K562 (cell line): Measurements from ENCODE around the gene CDC25B. TPM values are rescaled to one million over a fixed set of nuclear protein-coding genes. Genes with fewer than 3 reads are reported as not detected.

Source experiments
- KDM4B ChIP-seq, 2 experiments: fragments of 450-650 bp in 1 of 2; sonication (generic) in 1 of 2; IDR thresholded peaks; 2 replicates each; pipeline ENCODE4 v1.6.1; 2016 to 2017; ENCODE audit warnings: borderline replicate concordance in 2 of 2, antibody characterized with exemption in 1 of 2, low read depth in 1 of 2, mild to moderate bottlenecking in 1 of 2
- MYBL2 ChIP-seq, 2 experiments: fragments of 450-650 bp in 1 of 2; sonication (generic) in 1 of 2; formaldehyde crosslinking in 1 of 2; IDR thresholded peaks; 2 replicates each; pipeline versions ENCODE4 v1.6.1 to v1.8.1; 2017 to 2022; ENCODE audit warnings: borderline replicate concordance in 1 of 2, inconsistent platforms in 1 of 2, low read depth in 1 of 2, mild to moderate bottlenecking in 1 of 2, missing genetic modification reagents in 1 of 2, moderate library complexity in 1 of 2
- NELFE ChIP-seq: IDR thresholded peaks from 2 replicates; pipeline ENCODE4 v1.6.1; 2011; ENCODE audit warnings: mild to moderate bottlenecking; ENCODE audit not compliant: insufficient read depth, insufficient read length
- SIN3B ChIP-seq: fragments of 450-650 bp; IDR thresholded peaks from 2 replicates; pipeline ENCODE4 v1.6.1; 2017; ENCODE audit warnings: low read depth, mild to moderate bottlenecking, moderate library complexity
- TFAP4 ChIP-seq: sonication (generic); formaldehyde crosslinking; IDR thresholded peaks from 2 replicates; pipeline ENCODE4 v1.8.0; 2022; ENCODE audit warnings: missing genetic modification reagents, mild to moderate bottlenecking, moderate library complexity, borderline replicate concordance
- YY1 ChIP-seq, 3 experiments: IDR thresholded peaks; 2 replicates each; pipeline ENCODE4 v1.6.1; 2011; ENCODE audit warnings: low read length in 2 of 3, mild to moderate bottlenecking in 2 of 3, moderate library complexity in 2 of 3, borderline replicate concordance in 1 of 3, control low read depth in 1 of 3, low read depth in 1 of 3; ENCODE audit not compliant: insufficient read depth in 3 of 3, insufficient replicate concordance in 2 of 3, control insufficient read depth in 1 of 3, insufficient read length in 1 of 3; ENCODE audit errors: extremely low read depth in 1 of 3
- ZNF584 ChIP-seq: fragments of 200-800 bp; sonication (Bioruptor generic); IDR thresholded peaks from 2 replicates; pipeline ENCODE4 v1.6.1; 2016; ENCODE audit warnings: low read depth, mild to moderate bottlenecking, missing genetic modification characterization, missing compliant biosample characterization
- ZSCAN29 ChIP-seq: fragments of 450-650 bp; IDR thresholded peaks from 2 replicates; pipeline ENCODE4 v1.6.1; 2017
- polyA plus RNA-seq, 8 experiments: library from polyadenylated mRNA; depleted of rRNA in 4 of 8; stranded (reverse) in 5 of 8; unstranded in 3 of 8; fragments of >200 nt; fragmentation: Nextera tagmentation in 2 of 8; fragmentation: Illumina TruSeq in 1 of 8; extraction: Ambion mirVana in 2 of 8; extraction: Trizol in 1 of 8; gene quantifications; 2 replicates each; pipeline versions ENCODE4 v1.2.1 to v1.2.3, GENCODE V29; 2011 to 2014; ENCODE audit warnings: inconsistent platforms in 1 of 8, missing spikeins in 1 of 8
- total RNA-seq, 7 experiments: library from RNA; depleted of rRNA in 6 of 7; stranded (reverse); fragments of >200 nt in 6 of 7; fragmentation: Illumina TruSeq in 2 of 7; extraction: Trizol in 2 of 7; gene quantifications; 2 replicates each; pipeline versions ENCODE4 v1.2.1 to v1.2.3, GENCODE V29; 2011 to 2021; ENCODE audit warnings: low replicate concordance in 1 of 7
- TF ChIP-seq, protein P1 (sequence below): fragments of 450-650 bp; conservative IDR thresholded peaks from 2 replicates; pipeline ENCODE4 v1.6.1; 2016; ENCODE audit warnings: missing genetic modification characterization, low read depth, mild to moderate bottlenecking, control low read depth, missing compliant biosample characterization
- TF ChIP-seq, protein P2 (sequence below): IDR thresholded peaks from 2 replicates; pipeline ENCODE4 v1.6.1; 2014; ENCODE audit warnings: antibody characterized with exemption
- TF ChIP-seq, protein P3 (sequence below), 3 experiments: IDR thresholded peaks in 2 of 3; conservative IDR thresholded peaks in 1 of 3; 2 replicates each; pipeline ENCODE4 v1.5.1; 2011 to 2012; ENCODE audit warnings: low read length in 3 of 3, mild to moderate bottlenecking in 3 of 3, control low read depth in 2 of 3, improper control_type of control experiment in 1 of 3, inconsistent platforms in 1 of 3, low read depth in 1 of 3, mixed read lengths in 1 of 3, moderate library complexity in 1 of 3; ENCODE audit not compliant: insufficient read depth in 2 of 3
- TF ChIP-seq, protein P4 (sequence below): fragments of 250-450 bp; sonication (Bioruptor Pico); IDR thresholded peaks from 2 replicates; pipeline ENCODE4 v1.8.0; 2022; ENCODE audit warnings: inconsistent platforms

CDC25B gene
- total and polyA plus RNA-seq, 9 of the 15 experiments (the other 6 are each of a cell fraction or from before 2014, with no cell fraction given): 2.3 to 35.7 (median 9.5) TPM

DNA sequence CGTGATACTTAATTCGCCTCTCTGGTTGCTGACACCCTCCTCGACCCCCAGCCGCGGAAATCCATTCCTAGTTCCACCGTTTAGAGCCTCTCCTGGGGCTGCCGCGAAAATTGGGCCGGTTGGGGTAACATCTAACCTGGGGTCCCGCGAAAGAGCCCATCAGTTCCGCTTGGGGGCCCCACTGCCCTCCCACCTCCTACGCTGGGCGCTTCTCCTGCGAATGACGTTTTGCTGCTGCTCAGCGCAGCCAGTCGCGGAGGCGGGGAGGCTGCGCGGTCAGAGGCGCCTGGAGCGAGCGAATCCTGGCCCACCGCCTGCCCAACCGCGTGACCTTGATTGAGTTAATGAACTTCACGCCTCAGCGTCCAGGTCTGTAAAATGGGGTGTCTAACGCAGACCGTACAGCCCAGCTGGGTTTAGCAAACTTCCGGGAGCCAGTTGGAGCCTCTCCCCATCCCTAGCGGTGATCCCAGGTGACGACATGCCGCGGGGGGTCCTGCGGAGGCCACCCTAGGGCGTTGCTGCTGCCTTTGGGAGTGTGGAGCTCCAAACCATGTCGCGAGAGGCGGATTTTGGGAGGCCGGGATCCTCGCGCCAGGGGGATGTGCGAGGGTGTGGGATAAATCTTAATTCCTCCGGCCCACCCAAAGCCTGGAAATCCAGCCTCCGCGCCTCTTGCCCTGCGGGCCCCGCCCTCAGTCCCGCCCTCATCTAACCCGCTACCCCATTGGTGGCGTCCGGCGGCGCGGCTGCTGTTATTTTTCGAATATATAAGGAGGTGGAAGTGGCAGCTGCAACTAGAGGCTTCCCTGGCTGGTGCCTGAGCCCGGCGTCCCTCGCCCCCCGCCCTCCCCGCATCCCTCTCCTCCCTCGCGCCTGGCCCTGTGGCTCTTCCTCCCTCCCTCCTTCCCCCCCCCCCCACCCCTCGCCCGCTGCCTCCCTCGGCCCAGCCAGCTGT, at the start of gene CDC25B (continued):
- TF ChIP-seq, protein P1, sequence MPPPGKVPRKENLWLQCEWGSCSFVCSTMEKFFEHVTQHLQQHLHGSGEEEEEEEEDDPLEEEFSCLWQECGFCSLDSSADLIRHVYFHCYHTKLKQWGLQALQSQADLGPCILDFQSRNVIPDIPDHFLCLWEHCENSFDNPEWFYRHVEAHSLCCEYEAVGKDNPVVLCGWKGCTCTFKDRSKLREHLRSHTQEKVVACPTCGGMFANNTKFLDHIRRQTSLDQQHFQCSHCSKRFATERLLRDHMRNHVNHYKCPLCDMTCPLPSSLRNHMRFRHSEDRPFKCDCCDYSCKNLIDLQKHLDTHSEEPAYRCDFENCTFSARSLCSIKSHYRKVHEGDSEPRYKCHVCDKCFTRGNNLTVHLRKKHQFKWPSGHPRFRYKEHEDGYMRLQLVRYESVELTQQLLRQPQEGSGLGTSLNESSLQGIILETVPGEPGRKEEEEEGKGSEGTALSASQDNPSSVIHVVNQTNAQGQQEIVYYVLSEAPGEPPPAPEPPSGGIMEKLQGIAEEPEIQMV (tag): no peak
- TF ChIP-seq SIN3B: peak; percentile 24; the same call in 1 of the 2 replicates
- TF ChIP-seq, protein P2, sequence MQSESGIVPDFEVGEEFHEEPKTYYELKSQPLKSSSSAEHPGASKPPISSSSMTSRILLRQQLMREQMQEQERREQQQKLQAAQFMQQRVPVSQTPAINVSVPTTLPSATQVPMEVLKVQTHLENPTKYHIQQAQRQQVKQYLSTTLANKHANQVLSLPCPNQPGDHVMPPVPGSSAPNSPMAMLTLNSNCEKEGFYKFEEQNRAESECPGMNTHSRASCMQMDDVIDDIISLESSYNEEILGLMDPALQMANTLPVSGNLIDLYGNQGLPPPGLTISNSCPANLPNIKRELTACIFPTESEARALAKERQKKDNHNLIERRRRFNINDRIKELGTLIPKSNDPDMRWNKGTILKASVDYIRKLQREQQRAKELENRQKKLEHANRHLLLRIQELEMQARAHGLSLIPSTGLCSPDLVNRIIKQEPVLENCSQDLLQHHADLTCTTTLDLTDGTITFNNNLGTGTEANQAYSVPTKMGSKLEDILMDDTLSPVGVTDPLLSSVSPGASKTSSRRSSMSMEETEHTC: peak; percentile 57; the same call in 1 of the 2 replicates
- TF ChIP-seq, protein P3, sequence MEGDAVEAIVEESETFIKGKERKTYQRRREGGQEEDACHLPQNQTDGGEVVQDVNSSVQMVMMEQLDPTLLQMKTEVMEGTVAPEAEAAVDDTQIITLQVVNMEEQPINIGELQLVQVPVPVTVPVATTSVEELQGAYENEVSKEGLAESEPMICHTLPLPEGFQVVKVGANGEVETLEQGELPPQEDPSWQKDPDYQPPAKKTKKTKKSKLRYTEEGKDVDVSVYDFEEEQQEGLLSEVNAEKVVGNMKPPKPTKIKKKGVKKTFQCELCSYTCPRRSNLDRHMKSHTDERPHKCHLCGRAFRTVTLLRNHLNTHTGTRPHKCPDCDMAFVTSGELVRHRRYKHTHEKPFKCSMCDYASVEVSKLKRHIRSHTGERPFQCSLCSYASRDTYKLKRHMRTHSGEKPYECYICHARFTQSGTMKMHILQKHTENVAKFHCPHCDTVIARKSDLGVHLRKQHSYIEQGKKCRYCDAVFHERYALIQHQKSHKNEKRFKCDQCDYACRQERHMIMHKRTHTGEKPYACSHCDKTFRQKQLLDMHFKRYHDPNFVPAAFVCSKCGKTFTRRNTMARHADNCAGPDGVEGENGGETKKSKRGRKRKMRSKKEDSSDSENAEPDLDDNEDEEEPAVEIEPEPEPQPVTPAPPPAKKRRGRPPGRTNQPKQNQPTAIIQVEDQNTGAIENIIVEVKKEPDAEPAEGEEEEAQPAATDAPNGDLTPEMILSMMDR (IDR thresholded peaks at IDR 0.05 in 2 of 3, conservative IDR thresholded peaks at IDR 0.05 in 1 of 3; ENCODE audit: insufficient read depth in 2 of 3, low read depth in 1 of 3, low read length in 3 of 3): peak; percentile 12 to 40 (median 19); a peak in 2 of 6 replicates
- TF ChIP-seq MYBL2 (IDR thresholded peaks at IDR 0.05; ENCODE audit: low read depth): 0 out of 2 replicates have a peak, but pooled peaks have one; percentile 50
- TF ChIP-seq MYBL2 (CRISPR knock-in tag; IDR thresholded peaks at IDR 0.05; ENCODE audit: borderline replicate concordance): no peak
- peak; percentile 99 for TF ChIP-seq TFAP4 (CRISPR knock-in tag)
- no peak for TF ChIP-seq ZSCAN29
- no peak for TF ChIP-seq NELFE
- TF ChIP-seq, protein P4, sequence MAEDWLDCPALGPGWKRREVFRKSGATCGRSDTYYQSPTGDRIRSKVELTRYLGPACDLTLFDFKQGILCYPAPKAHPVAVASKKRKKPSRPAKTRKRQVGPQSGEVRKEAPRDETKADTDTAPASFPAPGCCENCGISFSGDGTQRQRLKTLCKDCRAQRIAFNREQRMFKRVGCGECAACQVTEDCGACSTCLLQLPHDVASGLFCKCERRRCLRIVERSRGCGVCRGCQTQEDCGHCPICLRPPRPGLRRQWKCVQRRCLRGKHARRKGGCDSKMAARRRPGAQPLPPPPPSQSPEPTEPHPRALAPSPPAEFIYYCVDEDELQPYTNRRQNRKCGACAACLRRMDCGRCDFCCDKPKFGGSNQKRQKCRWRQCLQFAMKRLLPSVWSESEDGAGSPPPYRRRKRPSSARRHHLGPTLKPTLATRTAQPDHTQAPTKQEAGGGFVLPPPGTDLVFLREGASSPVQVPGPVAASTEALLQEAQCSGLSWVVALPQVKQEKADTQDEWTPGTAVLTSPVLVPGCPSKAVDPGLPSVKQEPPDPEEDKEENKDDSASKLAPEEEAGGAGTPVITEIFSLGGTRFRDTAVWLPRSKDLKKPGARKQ (CRISPR knock-in tag): no peak
- peak in 1 of 2 experiments; percentile 34; a peak in 1 of 4 replicates for TF ChIP-seq KDM4B (IDR thresholded peaks at IDR 0.05; ENCODE audit: borderline replicate concordance in 2 of 2, low read depth in 1 of 2)
- peak in 1 of 3 experiments; percentile 12 for TF ChIP-seq YY1 (IDR thresholded peaks at IDR 0.05; ENCODE audit: borderline replicate concordance in 1 of 3, control insufficient read depth in 1 of 3, extremely low read depth in 1 of 3, insufficient read depth in 3 of 3, insufficient read length in 1 of 3, insufficient replicate concordance in 2 of 3, low read depth in 1 of 3, low read length in 2 of 3)
- TF ChIP-seq ZNF584: 0 out of 2 replicates have a peak, but pooled peaks have one; percentile 32
- TF ChIP-seq, all 486 proteins: peak for 120
